H54 (cell line): ENCODE results near the gene CHD9.

Source experiments
- DNase-seq: peaks from one replicate; pipeline ENCODE4 v3.0.0; 2011; ENCODE audit warnings: low spot score, mixed read lengths; ENCODE audit not compliant: insufficient read length
- FAIRE-seq: peaks from 3 replicates; lab custom pipeline; 2011; peaks lifted over from hg19 to GRCh38; lab: Jason Lieb, UNC
- POLR2A ChIP-seq: IDR thresholded peaks from 2 replicates; pipeline ENCODE4 v1.6.1; 2011; ENCODE audit warnings: low read depth, mild to moderate bottlenecking, low read length

CHD9 gene

GRCh38 chr16:53213542-53213941 lies 158.8 kb downstream of the CHD9 start:
- no peak for TF ChIP-seq POLR2A
- DNase-seq (no peak), FAIRE-seq (no peak)

- DNase-seq (no peak), FAIRE-seq (no peak)
- no peak for TF ChIP-seq POLR2A
Observed at GRCh38 chr16:53216798-53217197, 162.0 kb downstream of the CHD9 start.

- TF ChIP-seq POLR2A = no peak
- DNase-seq = no peak
- FAIRE-seq = peak; percentile 53
Observed at GRCh38 chr16:53219371-53219770, 164.6 kb downstream of the CHD9 start.

GRCh38 chr16:53219795-53220454 lies 165.1 kb downstream of the CHD9 start:
- no peak for DNase-seq
- peak; percentile 36 for FAIRE-seq
- TF ChIP-seq POLR2A = no peak

GRCh38 chr16:53220585-53220984 lies 165.8 kb downstream of the CHD9 start:
- DNase-seq (no peak), FAIRE-seq (no peak)
- TF ChIP-seq POLR2A = no peak

GRCh38 chr16:53224951-53225533 lies 170.3 kb downstream of the CHD9 start:
- no peak for TF ChIP-seq POLR2A
- FAIRE-seq (peak; percentile 70), DNase-seq (no peak)

GRCh38 chr16:53232826-53233529 lies 178.2 kb downstream of the CHD9 start:
- no peak for FAIRE-seq
- no peak for DNase-seq

GRCh38 chr16:53234836-53235235 lies 180.0 kb downstream of the CHD9 start:
- TF ChIP-seq POLR2A = no peak
- FAIRE-seq = peak; percentile 20

More at GRCh38 chr16:53232826-53233529, 178.2 kb downstream of the CHD9 start:
- no peak for TF ChIP-seq POLR2A

GRCh38 chr16:53235851-53236250 lies 181.1 kb downstream of the CHD9 start:
- TF ChIP-seq POLR2A = no peak
- DNase-seq (no peak), FAIRE-seq (peak; percentile 6)

More at GRCh38 chr16:53234836-53235235, 180.0 kb downstream of the CHD9 start:
- no peak for DNase-seq

- no peak for DNase-seq
- no peak for TF ChIP-seq POLR2A
- no peak for FAIRE-seq
Observed at GRCh38 chr16:53249331-53249730, 194.5 kb downstream of the CHD9 start.

- peak; percentile 92 for FAIRE-seq
Observed at GRCh38 chr16:53257001-53257400, 202.2 kb downstream of the CHD9 start.

GRCh38 chr16:53258809-53259208 lies 204.0 kb downstream of the CHD9 start:
- FAIRE-seq (no peak), DNase-seq (no peak)
- TF ChIP-seq POLR2A = no peak

More at GRCh38 chr16:53257001-53257400, 202.2 kb downstream of the CHD9 start:
- TF ChIP-seq POLR2A = no peak
- DNase-seq = peak; percentile 5

GRCh38 chr16:53261276-53261675 lies 206.5 kb downstream of the CHD9 start:
- FAIRE-seq = no peak
- TF ChIP-seq POLR2A = no peak

GRCh38 chr16:53262645-53263044 lies 207.9 kb downstream of the CHD9 start:
- no peak for DNase-seq
- no peak for TF ChIP-seq POLR2A
- no peak for FAIRE-seq

More at GRCh38 chr16:53261276-53261675, 206.5 kb downstream of the CHD9 start:
- no peak for DNase-seq
